Hematopoietic multipotent progenitor cell treated with erythropoietin and hydrocortisone succinate and interleukin-3 and kit ligand, for 17 days (in vitro differentiated cells): ENCODE data around the gene CAPN12.
"Not testable (repeated sequence)": the region's sequence is repeated elsewhere in the genome, so short reads cannot be mapped to it uniquely, and the experiment has no call there.

Source experiments
- DNase-seq: peaks from one replicate; pipeline ENCODE4 v3.0.0-alpha.2; 2015; ENCODE audit warnings: low spot score

Gene CAPN12

GRCh38 chr19:38744298-38744681 is at the start of gene CAPN12:
Gene CAPN12, minus strand, starts transcription at chr19:38744474. Its CDS starts 309 bp downstream, at chr19:38744165.
- no peak for DNase-seq

GRCh38 chr19:38793671-38794070 is 49.4 kb upstream of the CAPN12 start:
- DNase-seq: no peak

- DNase-seq: no peak
These were observed 48.9 kb upstream of the CAPN12 start for GRCh38 chr19:38793177-38793576.

- DNase-seq: no peak
These were observed 48.2 kb upstream of the CAPN12 start for GRCh38 chr19:38792250-38793111.

- DNase-seq: not testable (repeated sequence)
These were observed 47.3 kb upstream of the CAPN12 start for GRCh38 chr19:38791451-38792064.

- DNase-seq: not testable (repeated sequence)
These were observed 46.5 kb upstream of the CAPN12 start for GRCh38 chr19:38790507-38791403.

- DNase-seq: no peak
These were observed 44.4 kb upstream of the CAPN12 start, which contains the start of gene LGALS7B for GRCh38 chr19:38788478-38789243. Gene LGALS7B, plus strand, starts transcription at chr19:38789200. Its CDS starts 27 bp downstream, at chr19:38789227.

GRCh38 chr19:38786572-38787265 is 42.4 kb upstream of the CAPN12 start:
- no peak for DNase-seq

- DNase-seq: not testable (repeated sequence)
These were observed 41.8 kb upstream of the CAPN12 start for GRCh38 chr19:38786061-38786460.

- DNase-seq: no peak
These were observed 41.0 kb upstream of the CAPN12 start for GRCh38 chr19:38785187-38785699.

GRCh38 chr19:38784224-38784623 is 40.0 kb upstream of the CAPN12 start:
- DNase-seq: peak; percentile 16

GRCh38 chr19:38782212-38782611 is 37.9 kb upstream of the CAPN12 start:
- not testable (repeated sequence) for DNase-seq

GRCh38 chr19:38781058-38781457 is 36.8 kb upstream of the CAPN12 start:
- DNase-seq: peak; percentile 51

- DNase-seq: no peak
These were observed 36.2 kb upstream of the CAPN12 start for GRCh38 chr19:38780443-38780842.

- DNase-seq: no peak
These were observed 34.5 kb upstream of the CAPN12 start for GRCh38 chr19:38778733-38779132.

- DNase-seq: no peak
These were observed 30.1 kb upstream of the CAPN12 start for GRCh38 chr19:38774181-38774950.

- no peak for DNase-seq
These were observed 29.3 kb upstream of the CAPN12 start, which contains the start of gene LGALS7 for GRCh38 chr19:38773469-38774177. Gene LGALS7, minus strand, starts transcription at chr19:38773517. Its CDS starts 25 bp downstream, at chr19:38773492.

GRCh38 chr19:38771569-38771968 is 27.3 kb upstream of the CAPN12 start:
- not testable (repeated sequence) for DNase-seq

GRCh38 chr19:38770949-38771275 is 26.6 kb upstream of the CAPN12 start:
- DNase-seq: not testable (repeated sequence)
